Measurements from ENCODE around the gene ZGLP1. TPM values are rescaled to one million over a fixed set of nuclear protein-coding genes. Genes with fewer than 3 reads are reported as not detected.

Gene ZGLP1
- total RNA-seq, 3 donors from 2014 or later: 1.3 to 4.4 (median 3.3) TPM

DNA sequence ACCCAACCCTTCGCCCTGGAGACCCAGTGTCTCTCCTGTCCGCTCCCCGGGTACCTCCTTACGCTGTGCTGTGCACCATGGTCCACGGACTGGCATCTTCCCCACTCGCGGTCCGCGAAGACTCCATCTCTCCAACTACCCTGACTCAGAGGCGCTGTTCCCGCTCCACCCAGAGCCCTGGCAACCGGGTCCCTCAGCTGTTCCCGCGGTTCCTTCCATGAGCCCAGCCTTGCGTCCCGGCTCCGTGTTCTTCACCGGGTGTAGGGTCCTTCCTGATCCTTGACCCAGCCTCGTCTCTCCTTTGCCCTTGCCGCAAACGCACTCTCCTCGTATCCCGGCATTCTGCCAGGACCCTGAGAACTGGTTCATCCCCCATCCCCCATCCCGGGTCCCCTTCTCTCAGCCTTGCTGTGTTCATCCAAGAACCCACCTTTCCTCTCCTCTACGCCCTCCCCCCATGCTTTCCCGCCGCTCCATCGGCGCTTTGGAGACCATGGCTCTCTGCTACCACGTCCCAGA lies 19.2 kb downstream of the ZGLP1 start:
- no peaks in the 10 kb centered on the region for H3K36me3 ChIP-seq
- peaks cover 26% of the 10 kb centered on the region in 2 donors for H3K4me1 ChIP-seq
- H3K27me3 ChIP-seq: peaks cover 23 to 69% of the 10 kb centered on the region in 2 donors
- no peak overlapping the region for H3K27ac ChIP-seq
- H3K9me3 ChIP-seq: no peaks in the 10 kb centered on the region
- peak overlapping the region; percentile 26 to 72 (median 54) for H3K4me3 ChIP-seq
- no peak for DNase-seq (ENCODE audit: low spot score in 2 of 2)
- TF ChIP-seq POLR2AphosphoS5 (IDR thresholded peaks at IDR 0.05) (no peak), POLR2A (IDR thresholded peaks at IDR 0.05) (no peak)
- TF ChIP-seq, protein P1, sequence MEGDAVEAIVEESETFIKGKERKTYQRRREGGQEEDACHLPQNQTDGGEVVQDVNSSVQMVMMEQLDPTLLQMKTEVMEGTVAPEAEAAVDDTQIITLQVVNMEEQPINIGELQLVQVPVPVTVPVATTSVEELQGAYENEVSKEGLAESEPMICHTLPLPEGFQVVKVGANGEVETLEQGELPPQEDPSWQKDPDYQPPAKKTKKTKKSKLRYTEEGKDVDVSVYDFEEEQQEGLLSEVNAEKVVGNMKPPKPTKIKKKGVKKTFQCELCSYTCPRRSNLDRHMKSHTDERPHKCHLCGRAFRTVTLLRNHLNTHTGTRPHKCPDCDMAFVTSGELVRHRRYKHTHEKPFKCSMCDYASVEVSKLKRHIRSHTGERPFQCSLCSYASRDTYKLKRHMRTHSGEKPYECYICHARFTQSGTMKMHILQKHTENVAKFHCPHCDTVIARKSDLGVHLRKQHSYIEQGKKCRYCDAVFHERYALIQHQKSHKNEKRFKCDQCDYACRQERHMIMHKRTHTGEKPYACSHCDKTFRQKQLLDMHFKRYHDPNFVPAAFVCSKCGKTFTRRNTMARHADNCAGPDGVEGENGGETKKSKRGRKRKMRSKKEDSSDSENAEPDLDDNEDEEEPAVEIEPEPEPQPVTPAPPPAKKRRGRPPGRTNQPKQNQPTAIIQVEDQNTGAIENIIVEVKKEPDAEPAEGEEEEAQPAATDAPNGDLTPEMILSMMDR (IDR thresholded peaks at IDR 0.05): no peak
- intact Hi-C loops (cut with DNase I; ENCODE audit: low total_unique reads): no loop called here

DNA sequence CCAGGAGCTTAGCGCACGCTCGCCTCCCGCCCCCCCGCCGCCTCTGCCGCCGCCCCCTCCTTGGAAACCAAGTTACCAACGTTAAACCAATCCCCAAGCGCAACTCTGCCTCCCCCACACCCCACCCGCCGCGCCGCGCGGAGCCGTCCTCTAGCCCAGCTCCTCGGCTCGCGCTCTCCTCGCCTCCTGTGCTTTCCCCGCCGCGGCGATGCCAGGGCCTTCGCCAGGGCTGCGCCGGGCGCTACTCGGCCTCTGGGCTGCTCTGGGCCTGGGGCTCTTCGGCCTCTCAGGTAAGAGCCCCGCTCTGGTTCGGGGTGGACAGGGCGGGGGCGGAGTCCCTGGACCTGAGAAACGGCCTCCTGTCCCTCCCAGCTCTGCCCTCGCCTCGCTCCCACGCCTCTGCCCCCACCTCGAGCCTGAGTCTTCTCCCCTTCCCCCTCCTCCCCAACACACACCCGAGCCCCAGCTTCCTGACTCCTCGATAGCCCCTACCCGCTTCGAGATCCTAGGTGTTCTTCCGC lies 19.7 kb downstream of the ZGLP1 start, which contains the start of gene ICAM5:
Gene ICAM5, plus strand, starts transcription at position 117 of the 521 bp plus-strand sequence. Its CDS starts 92 bp downstream, at position 209.
- no peak for DNase-seq (ENCODE audit: low spot score in 2 of 2)
- Histone ChIP-seq H3K9me3 (no peaks in the 10 kb centered on the region), H3K4me1 (peaks cover 22% of the 10 kb centered on the region in 2 donors), H3K27ac (peak within 1 kb of the TSS in 1 of 2 donors; percentile 0), H3K36me3 (no peaks in the 10 kb centered on the region), H3K27me3 (peaks cover 20 to 64% of the 10 kb centered on the region in 2 donors), H3K4me3 (peak within 1 kb of the TSS; percentile 26 to 72 (median 54))
- TF ChIP-seq, protein P1 (IDR thresholded peaks at IDR 0.05): no peak
- TF ChIP-seq POLR2AphosphoS5 (IDR thresholded peaks at IDR 0.05): no peak
- no peak for TF ChIP-seq POLR2A (IDR thresholded peaks at IDR 0.05)
- intact Hi-C loops (cut with DNase I; ENCODE audit: low total_unique reads): no loop called here

DNA sequence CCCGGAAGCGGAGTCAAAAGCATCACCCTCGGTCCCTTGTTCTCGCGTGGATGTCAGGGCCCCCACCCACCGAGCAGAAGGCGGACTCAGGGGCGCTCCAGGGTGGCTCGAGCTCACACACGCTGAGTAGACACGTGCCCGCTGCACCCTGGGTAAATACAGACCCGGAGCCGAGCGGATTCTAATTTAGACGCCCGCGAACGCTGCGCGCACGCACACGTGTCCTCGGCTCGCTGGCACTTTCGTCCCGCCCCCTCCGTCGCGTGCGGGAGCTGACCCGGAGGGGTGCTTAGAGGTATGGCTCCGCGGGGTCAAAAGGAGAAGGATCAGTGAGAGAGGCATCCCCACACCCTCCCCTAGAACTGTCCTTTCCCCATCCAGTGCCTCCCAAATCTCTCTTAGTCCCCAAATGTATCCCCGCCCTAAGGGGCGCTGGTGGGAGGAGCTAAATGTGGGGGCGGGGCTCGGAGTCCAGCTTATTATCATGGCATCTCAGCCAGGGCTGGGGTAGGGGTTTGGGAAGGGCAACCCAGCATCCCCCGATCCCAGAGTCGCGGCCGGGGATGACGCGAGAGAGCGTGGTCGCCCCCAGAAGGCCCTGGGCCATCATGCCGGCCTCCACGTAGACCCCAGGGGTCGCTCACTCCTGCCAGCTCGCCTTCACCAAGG lies 20.3 kb downstream of the ZGLP1 start:
- H3K4me3 ChIP-seq: peak overlapping the region; percentile 7 to 72 (median 54)
- no peak for DNase-seq (ENCODE audit: low spot score in 2 of 2)
- TF ChIP-seq, protein P1 (IDR thresholded peaks at IDR 0.05): no peak
- no peak for TF ChIP-seq POLR2A (IDR thresholded peaks at IDR 0.05)
- peaks cover 22% of the 10 kb centered on the region in 2 donors for H3K4me1 ChIP-seq
- intact Hi-C loops (cut with DNase I; ENCODE audit: low total_unique reads): no loop called here
- H3K9me3 ChIP-seq: no peaks in the 10 kb centered on the region
- peak overlapping the region in 1 of 2 donors; percentile 0 for H3K27ac ChIP-seq
- peaks cover 20 to 58% of the 10 kb centered on the region in 2 donors for H3K27me3 ChIP-seq
- no peaks in the 10 kb centered on the region for H3K36me3 ChIP-seq

DNA sequence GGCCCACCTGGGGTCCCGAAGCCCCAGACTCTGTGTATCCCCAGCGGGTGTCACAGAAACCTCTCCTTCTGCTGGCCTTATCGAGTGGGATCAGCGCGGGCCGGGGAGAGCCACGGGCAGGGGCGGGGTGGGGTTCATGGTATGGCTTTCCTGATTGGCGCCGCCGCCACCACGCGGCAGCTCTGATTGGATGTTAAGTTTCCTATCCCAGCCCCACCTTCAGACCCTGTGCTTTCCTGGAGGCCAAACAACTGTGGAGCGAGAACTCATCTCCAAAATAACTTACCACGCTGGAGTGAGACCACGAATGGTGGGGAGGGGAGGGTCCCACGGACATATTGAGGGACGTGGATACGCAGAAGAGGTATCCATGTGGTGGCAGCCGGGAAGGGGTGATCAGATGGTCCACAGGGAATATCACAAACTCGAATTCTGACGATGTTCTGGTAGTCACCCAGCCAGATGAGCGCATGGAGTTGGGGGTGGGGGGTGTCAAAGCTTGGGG lies 20.9 kb downstream of the ZGLP1 start:
- peak overlapping the region in 1 of 2 donors; percentile 0 for H3K27ac ChIP-seq
- H3K4me1 ChIP-seq: peaks cover 22% of the 10 kb centered on the region in 2 donors
- no peaks in the 10 kb centered on the region for H3K9me3 ChIP-seq
- TF ChIP-seq POLR2A (IDR thresholded peaks at IDR 0.05) (no peak), POLR2AphosphoS5 (IDR thresholded peaks at IDR 0.05) (no peak)
- TF ChIP-seq, protein P1 (IDR thresholded peaks at IDR 0.05): no peak
- DNase-seq (ENCODE audit: low spot score in 2 of 2): no peak
- intact Hi-C loops (cut with DNase I; ENCODE audit: low total_unique reads): no loop called here
- H3K27me3 ChIP-seq: peaks cover 20 to 52% of the 10 kb centered on the region in 2 donors
- H3K4me3 ChIP-seq: peak overlapping the region in 2 of 3 donors; percentile 54 to 72
- H3K36me3 ChIP-seq: no peaks in the 10 kb centered on the region

Data from breast epithelium (tissue), 4 donors.